ENCODE data around the gene ABCA4.

DNA sequence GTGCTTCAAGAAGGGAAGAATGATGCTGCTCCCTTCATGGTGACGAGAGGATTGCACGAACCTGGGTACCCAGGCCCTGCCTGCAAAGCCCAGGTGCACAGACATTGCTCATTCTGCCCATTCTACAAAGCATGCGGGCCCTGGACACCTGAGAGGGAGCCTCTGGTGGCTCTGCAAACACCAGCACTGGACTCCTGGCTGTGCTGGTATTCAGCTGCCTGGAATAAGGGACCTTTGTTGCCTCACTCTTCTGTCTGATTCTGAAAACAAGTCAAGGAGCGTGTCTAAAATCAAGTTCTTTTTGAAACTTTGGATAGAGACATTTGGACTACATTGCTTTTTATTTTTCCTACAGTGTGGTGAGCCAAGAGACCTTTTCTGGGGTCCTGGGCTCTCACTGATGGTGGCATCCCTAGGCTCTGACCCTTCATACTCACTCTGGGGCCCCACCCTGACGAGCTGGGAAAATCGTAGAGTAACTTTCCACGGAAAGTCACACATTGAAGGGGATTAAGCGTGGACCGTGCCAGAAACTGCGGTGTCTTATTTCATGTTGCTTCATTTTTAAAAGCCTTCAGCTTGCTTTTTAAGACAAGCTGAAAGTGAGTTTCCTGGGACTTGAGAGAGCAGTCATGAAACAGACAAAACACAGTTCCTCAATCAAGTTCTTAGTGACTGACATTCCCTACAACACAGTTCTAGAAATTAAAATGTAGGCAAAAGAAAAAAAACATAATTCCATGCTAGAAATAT lies 24.0 kb downstream of the ABCA4 start:
- no peak for TF ChIP-seq POLR2A (IDR thresholded peaks at IDR 0.05; ENCODE audit: low read depth, low read length)
- no peak for TF ChIP-seq TAF1 (IDR thresholded peaks at IDR 0.05; ENCODE audit: borderline replicate concordance, low read depth, low read length)
